RWPE1 (cell line): Measurements from ENCODE around the gene PAX1.

Experiments used
- CTCF ChIA-PET: fragments of 350-600 bp; sonication (Branson Sonifier 250); formaldehyde crosslinking; extraction: SDS; loops from one replicate; lab custom pipeline; 2021; lab: Yijun Ruan, JAX
- POLR2A ChIA-PET: fragments of 400-600 bp; formaldehyde crosslinking; extraction: SDS; loops from one replicate; lab custom pipeline; 2020; ENCODE audit warnings: antibody characterized with exemption; ENCODE audit not compliant: low non-redundant PET; lab: Yijun Ruan, JAX
- DNase-seq: peaks from one replicate; pipeline ENCODE4 v3.0.0; 2012; ENCODE audit warnings: low spot score
- H3K27ac ChIP-seq: fragments of 450-650 bp; 2 replicates; pipeline ENCODE4 v1.5.1; 2017
- CTCF ChIP-seq: fragments of 450-650 bp; conservative IDR thresholded peaks from 2 replicates; pipeline ENCODE4 v1.5.1; 2017; ENCODE audit warnings: low read depth, mild to moderate bottlenecking

Gene PAX1

GRCh38 chr20:21706261-21707195 is 1.1 kb downstream of the PAX1 start:
- no peak for TF ChIP-seq CTCF
- no peak overlapping the region for H3K27ac ChIP-seq
- POLR2A ChIA-PET = no interaction called here
- CTCF ChIA-PET = interaction anchor here (0.6 kb wide), 1 partner anchor 201 kb away, joined by 3 read pairs; no protein-coding TSS in a partner anchor
- no peak for DNase-seq

DNA sequence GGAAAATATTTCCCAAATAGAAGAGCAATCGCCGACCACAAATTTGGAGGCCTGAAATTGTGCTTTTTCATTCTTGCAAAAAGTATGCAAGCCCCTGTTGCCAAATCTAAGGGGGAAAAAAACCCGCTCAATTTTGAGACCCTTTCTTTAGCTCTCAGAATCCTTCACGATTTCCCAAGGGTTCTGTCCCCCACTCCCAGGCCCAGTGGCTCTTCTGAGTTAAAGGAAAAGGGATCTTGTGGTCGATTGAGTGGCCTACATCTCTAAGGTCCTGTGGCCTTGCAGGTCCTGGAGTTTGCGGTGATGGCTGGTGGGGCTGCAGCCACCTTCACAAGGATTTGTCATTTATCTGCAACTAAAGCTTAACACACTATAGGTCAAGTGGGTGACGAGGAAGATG is 1.8 kb downstream of the PAX1 start:
- ChIA-PET CTCF (no interaction called here), POLR2A (no interaction called here)
- H3K27ac ChIP-seq = no peak overlapping the region
- no peak for DNase-seq
- TF ChIP-seq CTCF = no peak

DNA sequence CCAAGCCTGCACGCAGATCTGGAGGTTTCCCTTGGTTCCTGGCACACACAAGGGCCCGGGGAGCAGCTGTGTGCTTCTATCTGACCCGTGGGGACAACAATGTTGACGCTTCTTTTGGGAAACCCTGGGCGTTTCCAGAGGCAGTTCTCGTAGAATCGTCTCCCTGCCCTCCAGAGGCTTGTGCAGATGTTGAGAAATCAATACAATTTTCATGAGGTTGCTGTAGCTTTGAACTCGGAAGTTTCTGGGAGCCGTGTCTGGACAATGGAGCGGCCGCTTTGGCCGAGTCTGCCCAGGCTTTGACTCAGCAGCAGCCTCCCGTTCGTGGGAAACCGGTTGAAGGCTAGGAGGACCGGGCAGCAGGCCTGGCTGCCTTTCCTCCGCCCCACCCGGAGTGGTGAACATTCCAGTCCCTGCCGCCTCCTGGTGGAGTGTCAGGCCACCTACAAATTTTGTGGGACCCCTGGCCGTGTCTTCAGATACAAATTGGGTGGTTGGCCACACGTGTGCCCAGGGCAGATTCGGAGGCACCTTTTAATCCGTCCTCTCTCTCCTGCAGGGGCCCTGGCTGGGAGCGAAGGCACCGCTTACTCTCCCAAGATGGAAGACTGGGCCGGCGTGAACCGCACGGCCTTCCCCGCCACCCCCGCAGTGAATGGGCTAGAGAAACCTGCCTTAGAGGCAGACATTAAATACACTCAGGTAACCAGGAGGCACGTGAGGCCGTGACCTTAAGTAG is 2.7 kb downstream of the PAX1 start:
- DNase-seq = no peak
- no peak overlapping the region for H3K27ac ChIP-seq
- ChIA-PET CTCF (no interaction called here), POLR2A (no interaction called here)
- no peak for TF ChIP-seq CTCF

DNA sequence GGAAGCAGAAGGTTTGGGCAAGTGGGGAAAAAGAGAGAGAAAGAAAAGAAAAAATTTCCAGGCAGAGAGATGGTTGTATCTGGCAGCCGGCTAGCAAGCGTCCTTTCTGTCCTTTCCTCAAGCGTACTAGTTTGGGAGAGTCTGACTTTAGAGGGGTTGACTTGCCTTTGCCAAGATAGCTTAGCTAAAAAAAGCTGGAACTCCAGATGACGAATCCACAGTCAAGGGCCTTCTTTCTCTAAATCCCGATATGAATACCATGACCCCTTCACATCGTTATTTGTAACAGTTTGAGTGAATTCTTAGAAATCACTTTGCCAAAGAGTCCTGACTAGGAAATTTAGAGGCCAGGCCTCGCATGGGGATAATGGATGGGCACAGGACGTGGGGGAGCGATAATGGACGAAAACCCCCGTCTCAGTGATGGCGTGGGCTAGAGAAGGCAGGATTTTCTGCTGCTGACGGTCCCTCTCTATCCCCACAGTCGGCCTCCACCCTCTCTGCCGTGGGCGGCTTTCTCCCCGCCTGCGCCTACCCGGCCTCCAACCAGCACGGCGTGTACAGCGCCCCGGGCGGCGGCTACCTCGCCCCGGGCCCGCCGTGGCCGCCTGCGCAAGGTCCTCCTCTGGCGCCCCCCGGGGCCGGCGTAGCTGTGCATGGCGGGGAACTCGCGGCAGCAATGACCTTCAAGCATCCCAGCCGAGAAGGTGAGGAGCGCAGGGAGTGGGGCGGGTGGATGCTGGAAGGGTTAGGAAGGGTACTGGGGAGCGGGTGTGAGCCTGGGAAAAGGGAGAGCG is 3.5 kb downstream of the PAX1 start:
- POLR2A ChIA-PET = no interaction called here

GRCh38 chr20:21709535-21709904 is 4.1 kb downstream of the PAX1 start:
- no peak for DNase-seq
- CTCF ChIA-PET = no interaction called here
- POLR2A ChIA-PET = no interaction called here
- no peak overlapping the region for H3K27ac ChIP-seq
- no peak for TF ChIP-seq CTCF

More for the DNA sequence above, 3.5 kb downstream of the PAX1 start:
- CTCF ChIA-PET = no interaction called here
- DNase-seq = no peak
- no peak for TF ChIP-seq CTCF
- H3K27ac ChIP-seq = no peak overlapping the region

DNA sequence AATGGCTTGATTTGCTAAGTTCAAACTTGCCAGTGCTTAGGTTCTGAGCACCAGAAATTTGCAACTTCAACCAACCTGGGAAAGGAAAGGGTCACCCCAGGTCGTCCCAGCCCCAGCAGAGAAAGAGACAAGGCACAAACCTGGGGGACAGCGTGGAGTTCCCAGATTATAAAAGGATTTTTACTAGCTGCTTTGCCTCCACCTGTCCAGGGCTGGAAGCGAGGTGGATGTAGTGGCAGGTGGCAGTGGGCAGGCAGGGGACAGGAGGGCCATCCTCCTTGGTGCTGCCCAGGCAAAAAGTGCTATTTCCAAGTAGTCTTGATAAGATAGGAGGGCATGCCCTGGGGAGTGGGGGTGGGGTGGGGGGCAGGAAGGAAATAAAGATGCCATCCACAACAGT is 4.9 kb downstream of the PAX1 start:
- no peak overlapping the region for H3K27ac ChIP-seq
- ChIA-PET POLR2A (no interaction called here), CTCF (interaction anchor here (0.6 to 2.3 kb wide), 2 partner anchors 9 to 134 kb away, joined by 3 to 14 read pairs; no protein-coding TSS in a partner anchor)
- no peak for DNase-seq
- TF ChIP-seq CTCF = no peak
